Stimulated activated CD8-positive, alpha-beta memory T cell treated with anti-CD3 and anti-CD28 coated beads, Interleukin-4, amount 100 ng/mL, for 4 hours (primary cell): ENCODE data around the gene THTPA.

Source experiments
- DNase-seq, 2 donors: peaks; one replicate each; pipeline ENCODE4 v3.0.0-alpha.2; 2020; ENCODE audit warnings: low read depth in 2 of 2, low spot score in 1 of 2

Gene THTPA

DNA sequence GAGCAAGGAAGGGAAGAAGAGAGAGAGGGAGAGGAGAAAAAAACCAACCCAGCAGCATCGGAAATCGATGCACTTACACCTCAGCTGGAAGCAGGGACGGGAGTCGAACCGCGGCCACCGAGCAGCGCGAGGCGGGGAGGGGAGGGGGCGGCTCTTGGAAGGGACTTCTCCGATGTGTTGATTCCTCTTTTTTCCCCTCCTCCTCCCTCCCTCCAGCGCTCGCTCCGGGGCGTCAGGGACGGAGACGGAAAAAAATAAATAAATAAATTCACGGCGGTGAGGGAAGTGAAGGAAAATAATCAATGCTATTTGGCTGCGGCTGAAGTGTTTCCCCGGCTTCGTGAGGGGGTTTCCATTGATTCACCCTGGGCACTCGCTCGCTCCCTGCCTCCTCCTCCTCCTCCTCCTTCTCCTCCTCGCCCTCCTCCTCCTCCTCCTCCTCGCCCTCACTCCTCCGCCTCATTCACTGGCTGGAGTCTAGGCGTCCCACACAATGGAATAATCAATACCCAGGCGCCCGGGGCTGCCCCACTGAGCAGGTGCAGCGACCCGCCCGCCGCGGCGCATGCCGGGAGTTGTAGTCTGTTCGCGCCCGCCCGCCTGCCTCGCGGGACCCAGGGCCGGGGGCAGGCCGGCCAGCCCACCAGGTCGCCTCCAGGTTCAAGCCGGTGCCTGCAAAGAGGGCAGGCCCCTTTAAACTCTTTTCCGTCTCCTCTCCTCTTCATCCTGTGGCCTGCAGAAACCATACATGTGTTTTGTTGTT, 4.6 kb upstream of the THTPA start, which contains the start of gene ZFHX2:
TSS of gene ZFHX2 (minus strand) at position 500 of the 763 bp plus-strand sequence. CDS start 16,440 bp downstream, outside the sequence.
- DNase-seq, result peak; percentile 64 to 71

DNA sequence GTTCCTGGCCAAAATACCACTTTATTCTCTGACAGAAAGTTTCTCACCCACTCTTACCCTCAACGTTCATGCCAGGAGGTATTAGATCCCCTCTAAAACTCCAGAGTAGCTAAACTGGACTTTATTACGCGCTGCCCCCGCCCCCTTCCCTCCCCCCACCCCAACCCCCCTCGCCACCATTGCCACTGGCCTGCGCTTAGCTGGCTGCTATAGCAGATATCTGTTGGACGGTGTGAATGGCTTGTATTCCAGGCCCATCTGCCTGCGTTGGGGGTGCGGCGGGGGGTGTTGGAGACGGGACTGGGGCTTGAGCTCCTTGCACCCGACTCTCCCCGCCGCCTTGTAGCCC, 564 bp upstream of the THTPA start:
- DNase-seq, result no peak

DNA sequence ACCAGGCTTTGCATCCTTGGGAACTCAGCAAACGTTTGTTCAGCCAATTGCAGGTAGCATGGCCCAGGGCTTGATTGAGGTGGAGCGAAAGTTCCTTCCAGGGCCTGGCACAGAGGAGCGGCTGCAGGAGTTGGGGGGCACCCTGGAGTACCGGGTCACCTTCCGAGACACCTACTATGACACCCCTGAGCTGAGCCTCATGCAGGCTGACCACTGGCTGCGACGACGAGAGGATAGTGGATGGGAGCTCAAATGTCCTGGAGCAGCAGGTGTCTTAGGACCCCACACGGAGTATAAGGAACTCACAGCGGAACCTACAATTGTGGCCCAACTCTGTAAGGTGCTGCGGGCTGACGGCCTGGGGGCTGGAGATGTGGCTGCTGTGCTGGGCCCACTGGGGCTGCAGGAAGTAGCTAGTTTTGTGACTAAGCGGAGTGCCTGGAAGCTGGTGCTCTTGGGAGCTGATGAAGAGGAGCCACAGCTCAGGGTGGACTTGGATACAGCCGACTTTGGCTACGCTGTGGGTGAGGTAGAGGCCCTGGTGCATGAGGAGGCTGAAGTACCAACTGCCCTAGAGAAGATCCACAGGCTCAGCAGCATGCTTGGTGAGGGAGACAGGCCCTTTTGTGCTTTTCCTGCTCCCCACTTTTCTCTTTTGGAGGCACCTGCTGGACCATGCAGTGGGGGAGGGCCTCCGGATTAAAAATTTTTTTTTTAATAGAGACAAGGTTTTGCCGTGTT, 799 bp downstream of the THTPA start:
- no peak for DNase-seq

DNA sequence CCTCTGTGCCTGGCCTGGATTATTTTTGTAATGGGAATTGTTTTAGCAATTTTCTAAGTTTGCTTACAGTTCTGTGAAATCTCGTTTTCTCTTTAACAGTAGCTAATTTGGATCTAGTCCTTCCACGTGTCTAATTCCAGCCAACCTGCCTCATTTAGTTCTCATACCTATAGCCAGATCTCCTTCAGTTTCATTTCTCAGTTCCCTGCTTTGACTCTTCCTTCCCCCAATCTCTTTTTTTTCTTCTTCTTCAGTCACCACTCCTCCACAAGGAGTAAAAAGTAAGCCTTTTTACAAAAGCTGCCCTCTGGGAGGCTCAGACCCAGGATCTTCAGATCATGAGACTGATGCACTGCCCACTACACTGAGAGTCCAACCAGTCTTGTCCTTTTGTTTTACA, 1.4 kb downstream of the THTPA start:
- no peak for DNase-seq

DNA sequence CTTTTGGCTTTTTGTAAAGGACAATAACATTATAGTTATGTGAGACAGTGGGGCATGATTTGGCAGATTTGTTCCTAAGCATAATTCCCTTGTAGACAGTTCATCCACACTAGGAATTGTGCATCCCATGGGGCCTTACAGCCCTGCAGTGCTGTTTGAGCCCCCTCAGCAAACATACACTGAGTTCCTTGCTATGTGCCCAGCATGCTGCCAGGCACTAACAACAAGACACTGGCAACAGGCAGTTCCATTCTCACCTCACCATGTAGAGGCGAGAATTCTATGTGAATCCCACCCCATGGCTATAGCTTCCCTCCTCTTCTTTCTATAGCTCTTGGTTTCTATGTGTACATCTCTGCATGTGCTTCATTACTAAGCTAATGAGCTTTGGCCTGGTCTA, 1.9 kb downstream of the THTPA start:
- no peak for DNase-seq

DNA sequence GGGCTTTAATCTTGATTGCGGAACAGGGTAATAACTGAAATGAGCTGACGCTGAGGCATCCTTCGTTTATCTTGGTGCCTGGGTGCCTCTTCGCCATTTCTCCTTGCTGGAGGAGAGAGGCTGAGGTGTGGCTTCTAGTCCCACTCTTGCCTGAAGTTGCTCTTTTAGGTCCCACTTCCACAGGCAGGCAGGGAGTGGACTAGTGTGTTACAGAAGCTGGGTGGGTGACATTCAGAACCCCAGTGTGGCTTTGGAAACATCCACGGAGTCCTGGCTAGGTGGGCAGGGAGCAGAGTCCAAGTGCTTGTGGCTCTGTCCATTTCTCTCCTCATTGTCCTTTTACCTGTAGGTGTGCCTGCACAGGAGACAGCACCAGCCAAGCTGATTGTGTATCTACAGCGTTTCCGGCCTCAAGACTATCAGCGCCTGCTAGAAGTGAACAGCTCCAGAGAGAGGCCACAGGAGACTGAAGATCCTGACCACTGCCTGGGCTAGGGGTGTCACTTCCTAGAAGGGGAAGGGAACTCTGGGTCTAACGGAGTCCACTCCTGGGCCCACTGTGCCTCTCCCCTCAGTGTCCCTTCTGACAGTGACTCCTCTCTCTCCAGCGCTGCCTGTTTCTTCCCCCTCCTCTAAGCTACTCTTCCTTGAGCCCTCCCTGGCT, 2.4 kb downstream of the THTPA start:
- DNase-seq, result no peak

DNA sequence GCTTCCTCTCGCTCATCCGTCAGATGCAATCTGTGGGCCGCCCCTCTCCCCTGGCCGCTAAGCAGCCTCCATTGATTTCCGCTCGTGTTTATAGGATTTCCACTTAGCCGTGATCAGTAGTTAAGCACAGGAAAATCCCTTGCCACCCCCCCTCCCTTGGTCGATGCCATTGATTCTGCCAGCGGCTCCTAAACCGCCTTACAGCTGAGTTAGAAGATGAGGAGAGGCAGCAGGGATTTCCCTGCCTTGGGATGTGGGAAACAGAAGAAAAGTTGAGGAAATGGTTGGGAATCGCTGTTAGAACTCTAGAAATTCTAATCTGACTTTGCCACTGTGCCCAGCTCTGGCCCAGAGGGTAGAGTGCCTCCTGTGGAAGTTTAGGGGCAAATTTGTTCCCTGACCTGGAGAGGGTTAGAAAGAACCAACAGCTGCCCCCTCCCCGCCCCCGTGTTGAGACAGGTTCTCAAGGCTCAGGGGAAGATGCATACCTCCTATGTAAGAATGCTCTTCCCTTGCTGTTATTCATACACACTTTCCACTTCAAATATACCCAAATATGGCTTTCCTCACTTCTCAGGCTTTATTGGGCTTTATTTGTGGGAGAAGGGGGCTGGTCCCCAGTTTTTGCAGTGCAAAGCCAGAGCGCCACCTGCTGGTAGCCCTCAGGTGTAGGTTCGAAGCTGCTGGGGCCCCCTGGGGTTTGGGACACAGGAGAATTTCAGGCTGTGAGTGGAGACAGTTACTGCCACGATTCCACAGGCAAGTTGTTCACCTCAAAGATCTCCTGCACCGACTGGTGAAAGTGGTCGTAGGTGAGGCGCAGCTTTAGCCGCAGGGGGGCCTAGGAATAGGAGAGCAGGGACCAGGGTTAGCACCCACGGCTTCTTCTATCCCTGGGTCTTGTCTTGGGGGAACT, 3.2 kb downstream of the THTPA start:
- peak in 1 of 2 donors; percentile 32 for DNase-seq

DNA sequence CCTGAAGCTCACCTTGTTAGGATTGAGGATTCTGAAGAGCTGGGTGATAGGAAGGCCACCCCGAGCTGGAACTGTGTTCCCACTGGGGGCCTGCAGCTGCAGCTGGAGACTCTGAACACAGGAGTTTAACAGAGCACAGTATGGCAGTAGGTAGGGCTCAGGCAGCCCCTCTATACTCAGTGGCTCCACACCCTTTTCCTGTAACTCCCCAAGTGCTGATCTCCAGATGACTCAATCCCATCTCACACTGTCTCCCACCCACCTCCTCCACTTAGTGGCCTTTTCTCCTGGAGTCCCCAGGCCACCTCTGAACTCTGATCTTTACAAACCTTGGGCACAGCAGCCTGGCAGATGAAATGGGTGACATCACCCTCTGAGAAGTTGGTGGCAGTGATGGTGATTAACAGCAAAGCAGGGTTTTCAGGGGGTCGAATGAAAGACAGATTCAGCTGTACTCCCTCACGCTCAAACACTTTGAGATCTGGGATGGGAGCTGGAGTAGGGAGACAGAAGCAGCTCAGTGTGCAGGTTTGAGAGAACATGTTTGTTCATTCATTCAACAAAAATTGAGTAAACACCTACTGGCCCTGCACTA, 4.0 kb downstream of the THTPA start:
- DNase-seq, result no peak

DNA sequence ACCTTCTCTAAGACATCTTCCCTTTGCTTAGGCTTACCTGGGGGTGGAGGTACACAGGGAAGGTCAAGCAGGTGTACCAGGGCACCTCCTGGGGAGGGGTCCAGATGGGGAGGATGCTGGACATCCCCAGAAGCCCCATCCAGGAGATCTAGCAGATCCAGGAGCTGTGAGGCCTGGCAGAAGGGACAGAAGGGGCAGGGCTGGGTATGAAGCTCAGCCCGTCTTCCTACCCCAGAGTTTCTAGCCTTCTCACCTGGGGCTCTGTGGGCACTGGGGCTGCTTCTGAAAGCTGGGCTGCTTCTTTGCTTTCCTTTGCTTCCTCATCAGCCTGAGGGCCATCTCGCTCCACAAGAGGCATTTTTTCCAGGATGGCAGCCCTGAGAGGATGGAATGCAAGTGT, 5.2 kb downstream of the THTPA start:
- no peak for DNase-seq

DNA sequence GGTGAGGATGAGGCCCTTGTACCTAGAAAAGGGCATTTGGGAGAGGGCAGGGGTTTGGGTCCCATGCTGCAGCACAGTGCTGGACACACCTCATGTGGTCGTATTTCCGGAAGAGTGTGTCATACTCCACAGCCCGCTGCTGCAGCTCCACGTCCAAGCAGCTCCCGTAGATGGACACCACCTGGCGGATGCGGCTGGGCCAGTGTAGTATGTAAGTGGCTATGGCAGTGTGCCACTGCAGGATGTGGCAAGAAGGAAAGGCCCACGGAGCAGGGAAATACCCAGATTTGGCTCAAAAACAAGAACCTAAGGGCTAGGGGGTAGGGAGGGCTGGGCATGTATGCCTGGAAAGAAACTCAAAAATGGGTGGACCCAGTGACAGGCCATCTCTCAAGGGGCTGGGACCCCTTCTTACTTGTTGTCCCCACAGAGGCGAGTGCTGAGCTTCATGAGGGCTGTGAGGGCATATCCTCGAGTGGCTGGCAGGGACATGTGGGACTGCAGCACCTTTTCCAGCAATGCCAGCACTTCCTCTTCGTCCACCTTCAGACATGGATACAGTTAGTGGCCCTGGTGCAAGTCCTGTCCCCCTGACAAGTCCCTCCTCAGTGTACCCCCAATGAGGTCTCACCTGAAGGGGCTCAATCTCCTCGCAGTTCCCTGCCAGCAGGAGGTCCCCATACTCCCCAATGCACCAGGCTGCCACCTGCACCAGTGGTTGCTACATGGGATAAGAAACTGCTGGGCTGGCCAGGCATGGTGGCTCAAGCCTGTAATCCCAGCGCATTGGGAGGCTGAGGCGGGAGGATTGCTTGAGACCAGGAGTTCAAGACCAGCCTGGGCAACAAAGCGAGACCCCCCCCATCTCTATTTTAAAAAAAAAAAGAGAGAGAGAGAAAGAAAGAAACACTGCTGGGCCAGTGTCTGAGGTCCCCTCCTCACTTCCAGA, 6.1 kb downstream of the THTPA start:
- DNase-seq, result no peak

DNA sequence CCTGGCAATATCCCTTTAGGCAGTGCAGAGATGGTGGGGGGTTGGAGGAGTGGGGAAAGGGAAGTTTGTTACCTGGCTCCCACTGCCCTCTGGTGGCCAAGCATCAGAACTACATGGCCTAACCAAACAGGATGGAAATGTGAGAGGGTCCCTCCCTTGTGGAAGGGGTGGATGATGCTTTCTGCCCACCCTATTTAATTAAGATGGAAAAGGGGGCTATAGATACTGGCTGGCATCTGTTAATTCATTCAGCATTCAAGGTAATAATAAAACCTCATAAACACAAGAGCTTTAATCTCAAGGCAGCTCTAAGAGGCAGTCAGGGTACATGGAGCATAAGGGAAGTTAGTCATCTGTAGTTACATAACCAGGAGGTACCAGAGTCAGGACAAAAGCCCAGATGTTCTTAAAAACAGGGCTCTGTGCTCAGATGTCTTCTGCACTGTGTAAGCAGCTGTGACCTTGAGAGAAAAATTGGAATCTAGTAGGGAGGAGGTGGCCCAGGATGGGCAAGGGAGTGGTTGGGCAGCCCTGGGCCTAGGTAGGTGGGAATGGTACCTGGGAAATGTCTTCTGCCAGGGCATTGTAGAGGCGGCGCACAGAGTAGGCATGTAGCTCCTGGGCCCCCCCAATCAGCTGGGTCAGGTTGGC, 6.9 kb downstream of the THTPA start:
- DNase-seq, result peak in 1 of 2 donors; percentile 30

DNA sequence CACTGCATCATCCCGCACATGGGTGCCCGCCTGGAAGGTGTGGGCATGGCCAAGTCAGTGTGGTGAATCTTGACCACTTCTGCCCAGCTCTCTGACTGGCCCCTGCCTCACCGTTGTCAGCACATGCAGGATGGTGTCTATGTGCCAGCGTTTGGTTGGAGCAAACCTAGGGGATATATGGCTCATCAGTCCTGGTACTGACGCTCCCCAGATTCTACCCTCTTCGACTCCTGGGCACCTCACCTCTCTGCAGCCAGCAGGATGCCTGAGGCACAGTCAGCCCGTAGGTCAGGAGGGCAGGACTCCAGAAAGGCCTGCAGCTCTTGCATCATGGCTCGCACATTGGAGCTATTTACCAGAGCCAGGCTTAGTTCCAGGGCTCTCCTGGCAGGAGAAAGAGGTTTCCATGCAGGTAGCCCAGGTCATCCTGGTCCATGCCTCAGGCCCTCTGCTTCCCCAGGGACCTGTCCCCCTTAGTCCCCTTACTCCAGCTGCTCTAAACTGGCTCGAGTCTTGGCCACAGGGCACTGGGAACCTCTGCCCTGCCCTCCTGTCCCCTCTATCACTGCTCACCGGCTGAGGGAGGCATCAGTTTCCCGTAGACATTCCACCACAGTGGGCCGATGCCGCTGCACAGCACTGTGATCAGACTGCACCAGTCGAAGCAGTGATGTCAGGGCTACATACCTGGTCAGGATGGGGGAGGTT, 7.6 kb downstream of the THTPA start:
- no peak for DNase-seq

DNA sequence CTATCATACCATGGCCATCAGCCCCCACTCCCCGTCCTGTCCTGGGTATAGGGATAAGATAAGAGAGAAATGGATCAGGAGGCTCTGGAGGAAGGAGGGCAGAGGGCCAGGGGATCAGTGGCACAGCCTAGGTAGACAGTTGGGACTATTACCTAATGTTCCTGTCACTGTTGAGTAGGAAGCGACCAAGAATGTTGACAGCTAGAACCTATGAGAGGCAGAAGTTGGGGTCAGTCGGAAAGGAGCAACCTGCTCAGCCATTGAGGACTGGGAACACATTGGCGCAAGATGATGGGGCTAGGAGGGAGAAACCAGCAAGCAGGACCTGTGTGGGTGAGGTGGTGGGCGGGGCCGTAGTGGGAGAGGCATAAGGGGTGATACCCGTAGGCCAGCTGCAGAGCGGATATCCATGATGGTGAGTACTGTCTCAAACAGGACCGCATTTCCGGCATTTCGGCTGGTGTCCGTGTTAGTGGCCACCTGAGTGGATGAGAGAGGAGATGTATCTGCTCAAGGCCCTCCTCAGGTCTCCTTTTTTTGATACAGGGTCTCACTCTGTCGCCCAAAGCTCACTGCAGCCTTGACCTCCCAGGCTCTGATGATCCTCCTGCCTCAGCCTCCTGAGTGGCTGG, 8.2 kb downstream of the THTPA start:
- no peak for DNase-seq

DNA sequence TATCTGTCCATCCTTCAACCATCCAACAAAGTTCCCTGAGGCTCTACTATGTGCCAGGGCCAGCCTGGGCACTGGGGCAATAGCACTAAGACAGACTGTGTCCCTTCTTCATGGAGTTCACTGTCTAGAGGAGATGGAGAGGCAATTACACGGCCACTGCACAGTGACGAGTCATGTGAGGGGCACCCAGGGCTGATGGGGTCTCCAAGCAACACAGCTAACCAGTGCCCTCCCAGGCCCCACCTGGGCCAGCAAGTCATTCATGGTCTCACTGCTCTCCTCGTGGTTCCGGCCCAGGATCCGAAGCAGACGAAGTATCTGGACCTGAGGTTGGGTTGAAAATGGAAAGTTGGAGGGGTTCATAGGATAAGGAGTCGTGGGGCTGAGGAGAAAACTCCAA, 8.8 kb downstream of the THTPA start:
- DNase-seq, result no peak

DNA sequence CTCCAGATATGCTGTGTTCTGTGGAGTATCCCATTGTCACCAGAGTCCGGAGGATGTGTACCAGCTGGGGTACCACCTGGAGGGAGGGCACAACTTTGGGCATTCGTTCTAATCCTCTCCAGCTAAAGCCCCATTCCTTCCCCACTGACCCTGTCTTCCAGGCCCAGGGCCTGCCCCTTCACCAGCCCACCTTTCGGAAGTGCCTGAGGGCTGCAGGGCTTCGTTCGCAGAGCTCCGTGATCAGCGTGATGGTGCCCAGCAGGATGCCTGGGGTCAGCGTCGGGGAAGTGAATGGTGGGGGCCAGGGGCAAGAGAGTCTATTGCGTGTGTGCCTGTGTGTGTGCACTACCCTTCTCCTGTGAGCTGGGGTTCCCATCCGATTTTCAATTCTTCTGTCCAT, 9.6 kb downstream of the THTPA start:
- no peak for DNase-seq

DNA sequence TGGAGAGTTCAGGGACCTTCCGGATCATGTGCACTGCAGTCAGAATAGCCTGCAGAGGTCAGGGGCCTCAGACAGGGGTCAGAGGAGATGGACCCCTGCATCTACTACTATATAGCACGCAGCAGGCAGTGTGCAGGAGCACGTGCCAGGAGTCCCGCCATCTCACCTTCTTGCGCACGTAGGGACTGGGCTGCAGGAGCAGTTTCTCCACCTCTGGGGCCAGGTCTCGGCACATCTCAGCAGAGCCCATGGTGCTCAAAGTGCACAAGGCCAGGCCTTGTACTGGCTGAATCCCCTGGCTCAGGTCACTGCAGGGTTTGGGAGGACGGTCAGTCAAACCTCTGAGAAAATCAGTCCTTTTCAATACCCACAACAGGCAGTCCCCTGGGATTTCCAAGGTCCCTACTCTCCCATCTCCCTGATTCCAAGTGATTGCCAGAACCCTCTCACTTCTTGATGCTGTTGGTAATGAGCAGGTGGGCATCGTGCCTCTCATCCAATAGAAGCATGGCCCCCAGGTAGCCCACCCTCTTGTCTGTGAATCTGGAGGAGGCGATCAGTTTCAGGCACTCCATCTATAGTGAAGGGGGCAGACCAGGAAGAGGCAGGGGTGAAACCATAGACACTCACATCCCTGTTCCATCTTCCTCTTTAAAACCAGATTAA, 10.2 kb downstream of the THTPA start:
- DNase-seq, result no peak

DNA sequence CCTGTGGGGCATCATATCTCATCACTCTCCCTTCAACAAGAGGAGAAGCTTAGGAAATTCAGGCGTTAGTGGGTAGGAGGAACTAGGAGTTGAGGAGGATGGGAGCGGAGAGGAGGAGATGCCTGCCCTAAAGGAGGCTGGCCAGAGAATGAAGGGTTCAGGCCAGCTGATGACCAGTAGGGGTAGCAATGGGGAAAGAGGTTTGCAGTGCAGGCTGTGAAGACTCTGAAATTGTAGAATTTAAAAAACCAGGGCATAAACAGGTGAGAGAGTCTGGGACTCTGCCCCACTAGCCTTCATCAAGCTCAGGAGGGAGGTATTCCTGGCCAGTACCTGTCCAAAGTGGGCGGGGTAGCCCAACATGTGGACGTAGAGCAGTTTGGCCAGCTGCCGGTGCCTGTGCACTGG, 10.7 kb downstream of the THTPA start:
- DNase-seq, result no peak
